GM12874 (cell line): Measurements from ENCODE around the gene TEX22.

Experiments
- TF ChIP-seq, protein P1 (sequence below): IDR thresholded peaks from 2 replicates; pipeline ENCODE4 v1.5.1; 2011; ENCODE audit warnings: low read depth, mild to moderate bottlenecking, control low read depth, low read length, moderate library complexity; ENCODE audit not compliant: insufficient read depth

TEX22 gene, protein sequence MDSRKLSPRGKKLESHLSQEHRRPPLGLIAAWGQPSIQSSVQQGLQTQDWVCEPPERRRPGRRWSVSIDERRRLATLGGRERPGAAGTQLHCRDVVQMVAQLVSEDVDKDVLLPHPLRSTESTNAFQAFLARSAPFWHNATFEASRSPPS

DNA sequence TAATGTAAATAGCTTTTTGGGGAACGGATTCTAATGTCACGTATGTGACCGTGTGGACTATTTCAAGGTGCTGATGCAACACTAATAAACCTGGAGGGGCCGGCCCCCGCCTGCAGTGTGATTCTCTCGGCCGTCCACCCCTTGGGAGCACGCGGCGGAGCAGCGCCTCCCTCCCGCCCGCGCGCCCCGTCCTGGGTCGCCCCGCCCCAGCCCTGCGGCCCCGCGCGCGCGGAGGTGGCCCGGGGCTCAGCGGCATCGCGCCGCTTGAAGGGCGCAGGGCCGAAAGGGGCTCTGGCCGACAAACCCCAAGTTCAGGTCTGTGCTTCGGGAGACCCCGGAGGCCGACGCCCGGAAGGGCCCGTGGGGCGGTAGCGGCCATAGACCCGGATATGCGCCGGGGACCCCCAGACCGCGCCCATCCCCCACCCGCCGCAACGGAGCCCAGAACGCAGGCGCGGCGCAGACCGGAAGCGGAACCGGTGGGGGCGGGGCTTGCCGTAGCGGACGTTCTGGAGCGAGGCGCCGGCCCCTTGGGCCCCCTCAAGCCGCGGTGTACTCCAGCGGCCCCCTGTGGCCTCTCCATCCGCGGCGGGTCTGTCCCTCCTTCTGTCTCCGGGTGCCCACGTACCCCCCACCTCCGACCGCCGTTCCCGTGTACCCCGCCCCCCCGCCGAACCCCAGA, at the start of gene TEX22:
TEX22 (plus strand) TSS at position 495 of the 682 bp plus-strand sequence. CDS start 803 bp downstream, outside the sequence.
- TF ChIP-seq, protein P1, sequence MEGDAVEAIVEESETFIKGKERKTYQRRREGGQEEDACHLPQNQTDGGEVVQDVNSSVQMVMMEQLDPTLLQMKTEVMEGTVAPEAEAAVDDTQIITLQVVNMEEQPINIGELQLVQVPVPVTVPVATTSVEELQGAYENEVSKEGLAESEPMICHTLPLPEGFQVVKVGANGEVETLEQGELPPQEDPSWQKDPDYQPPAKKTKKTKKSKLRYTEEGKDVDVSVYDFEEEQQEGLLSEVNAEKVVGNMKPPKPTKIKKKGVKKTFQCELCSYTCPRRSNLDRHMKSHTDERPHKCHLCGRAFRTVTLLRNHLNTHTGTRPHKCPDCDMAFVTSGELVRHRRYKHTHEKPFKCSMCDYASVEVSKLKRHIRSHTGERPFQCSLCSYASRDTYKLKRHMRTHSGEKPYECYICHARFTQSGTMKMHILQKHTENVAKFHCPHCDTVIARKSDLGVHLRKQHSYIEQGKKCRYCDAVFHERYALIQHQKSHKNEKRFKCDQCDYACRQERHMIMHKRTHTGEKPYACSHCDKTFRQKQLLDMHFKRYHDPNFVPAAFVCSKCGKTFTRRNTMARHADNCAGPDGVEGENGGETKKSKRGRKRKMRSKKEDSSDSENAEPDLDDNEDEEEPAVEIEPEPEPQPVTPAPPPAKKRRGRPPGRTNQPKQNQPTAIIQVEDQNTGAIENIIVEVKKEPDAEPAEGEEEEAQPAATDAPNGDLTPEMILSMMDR: 0 out of 2 replicates have a peak, but pooled peaks have one; percentile 26

DNA sequence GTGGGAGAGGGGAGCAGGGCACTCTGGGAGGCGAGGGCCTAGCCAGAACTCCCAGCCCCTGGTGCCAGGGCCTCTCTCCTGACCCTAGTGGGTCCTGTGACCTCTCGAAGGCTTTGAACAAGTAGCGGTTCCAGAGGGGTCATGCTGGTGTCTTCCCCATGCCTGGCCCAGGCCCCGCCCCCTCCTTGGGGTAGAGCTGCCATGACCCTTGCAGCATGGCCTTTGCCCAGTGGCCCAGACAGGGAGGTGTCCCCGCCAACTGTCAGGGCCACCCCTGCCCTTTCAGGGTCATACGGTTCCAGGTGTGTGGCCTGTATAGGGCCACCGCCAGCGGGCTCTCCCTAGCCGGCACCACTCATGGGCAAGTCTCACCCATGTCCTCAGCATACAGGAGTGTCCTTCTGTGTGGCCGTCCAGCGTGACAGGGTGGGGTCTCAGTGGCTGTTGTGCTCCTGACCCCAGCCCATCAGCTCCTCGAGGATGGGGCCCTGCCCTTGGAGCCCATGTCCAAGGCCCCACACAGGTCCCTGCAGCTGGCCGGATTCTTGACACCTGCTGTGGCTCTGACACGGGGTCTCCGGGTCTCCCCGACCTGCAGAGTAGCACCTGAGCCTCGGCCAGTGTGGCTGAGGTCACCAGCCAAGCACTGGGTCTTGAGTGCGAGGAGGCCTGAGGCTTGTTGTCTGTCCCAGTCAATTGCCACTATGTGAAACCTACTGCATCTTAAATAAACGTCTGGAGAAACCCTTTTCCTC, 49.2 kb upstream of the TEX22 start:
- TF ChIP-seq, protein P1: no peak

DNA sequence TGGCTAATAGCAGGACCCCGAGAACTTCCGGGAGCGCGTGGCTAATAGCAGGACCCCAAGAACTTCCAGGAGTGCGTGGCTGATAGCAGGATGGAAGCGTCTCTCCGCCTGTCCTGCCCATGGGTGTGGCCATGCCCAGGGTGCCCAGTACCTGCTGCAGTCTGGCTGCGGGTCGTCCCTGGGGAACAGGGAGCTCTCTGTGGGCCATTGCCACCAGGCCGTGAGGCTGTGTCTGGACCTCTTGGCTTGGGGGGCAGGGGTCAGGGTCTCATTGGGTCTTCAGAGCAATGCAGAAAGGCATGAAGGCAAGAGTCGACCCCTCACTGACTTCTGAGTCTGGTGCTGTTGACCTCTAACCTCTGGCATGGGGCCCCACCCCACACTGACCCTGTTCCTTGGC, 48.3 kb upstream of the TEX22 start:
- TF ChIP-seq, protein P1: no peak

DNA sequence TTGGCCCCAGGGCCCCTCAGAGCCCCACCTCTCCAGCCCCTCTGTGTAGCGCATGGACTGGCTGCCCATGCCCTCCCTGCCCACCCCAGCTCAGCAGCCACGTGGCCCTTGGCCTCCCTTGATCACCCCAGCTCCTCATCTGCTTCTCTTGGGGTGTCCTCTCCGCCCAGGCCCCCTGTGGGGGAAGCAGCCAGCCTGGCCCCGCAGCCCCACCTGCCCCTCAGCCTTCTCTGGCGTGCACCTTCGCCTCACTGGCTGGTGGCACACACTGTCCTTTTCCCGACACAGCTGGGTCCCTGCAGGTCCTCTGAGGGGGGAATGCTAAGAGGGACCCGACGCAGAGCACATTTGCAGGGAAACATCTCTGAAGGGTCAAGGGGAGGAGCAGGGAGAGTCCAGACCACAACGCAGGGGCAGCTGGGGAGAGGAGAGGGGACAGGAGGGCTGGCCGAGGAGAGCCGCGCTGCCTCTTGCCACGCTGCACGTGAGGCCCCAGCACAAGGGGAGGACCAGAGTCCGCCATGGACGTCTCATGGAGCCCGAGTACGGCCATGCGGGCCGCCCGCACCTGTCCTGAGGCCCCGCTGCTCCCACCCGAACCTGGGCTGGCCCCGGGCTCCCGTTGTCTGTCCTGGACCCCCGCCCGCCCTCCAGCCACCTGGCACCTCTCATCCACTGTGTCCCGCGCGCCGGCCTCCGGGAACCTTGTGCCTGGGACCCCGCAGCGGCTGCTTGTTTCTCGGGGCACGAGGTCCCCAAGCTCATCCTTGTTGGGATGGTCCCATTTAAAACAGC, 47.7 kb upstream of the TEX22 start:
- TF ChIP-seq, protein P1: no peak

DNA sequence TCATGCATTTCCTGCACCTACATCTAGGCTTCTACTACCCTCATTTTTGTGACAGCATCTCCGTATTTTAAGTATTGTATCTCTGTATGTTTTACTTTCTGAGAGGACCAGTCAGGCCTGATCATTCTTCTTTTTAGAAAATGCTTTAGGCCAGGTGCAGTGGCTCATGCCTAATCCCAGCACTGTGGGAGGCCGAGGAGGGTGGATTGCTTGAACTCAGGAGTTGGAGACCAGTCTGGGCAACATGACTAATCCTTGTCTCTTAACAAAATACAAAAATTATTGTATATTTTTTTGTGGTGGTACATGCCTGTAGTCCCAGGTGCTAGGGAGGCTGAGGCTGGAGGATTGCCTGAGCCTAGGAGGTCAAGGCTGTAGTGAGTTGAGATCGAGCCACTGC, 46.9 kb upstream of the TEX22 start:
- TF ChIP-seq, protein P1: no peak

DNA sequence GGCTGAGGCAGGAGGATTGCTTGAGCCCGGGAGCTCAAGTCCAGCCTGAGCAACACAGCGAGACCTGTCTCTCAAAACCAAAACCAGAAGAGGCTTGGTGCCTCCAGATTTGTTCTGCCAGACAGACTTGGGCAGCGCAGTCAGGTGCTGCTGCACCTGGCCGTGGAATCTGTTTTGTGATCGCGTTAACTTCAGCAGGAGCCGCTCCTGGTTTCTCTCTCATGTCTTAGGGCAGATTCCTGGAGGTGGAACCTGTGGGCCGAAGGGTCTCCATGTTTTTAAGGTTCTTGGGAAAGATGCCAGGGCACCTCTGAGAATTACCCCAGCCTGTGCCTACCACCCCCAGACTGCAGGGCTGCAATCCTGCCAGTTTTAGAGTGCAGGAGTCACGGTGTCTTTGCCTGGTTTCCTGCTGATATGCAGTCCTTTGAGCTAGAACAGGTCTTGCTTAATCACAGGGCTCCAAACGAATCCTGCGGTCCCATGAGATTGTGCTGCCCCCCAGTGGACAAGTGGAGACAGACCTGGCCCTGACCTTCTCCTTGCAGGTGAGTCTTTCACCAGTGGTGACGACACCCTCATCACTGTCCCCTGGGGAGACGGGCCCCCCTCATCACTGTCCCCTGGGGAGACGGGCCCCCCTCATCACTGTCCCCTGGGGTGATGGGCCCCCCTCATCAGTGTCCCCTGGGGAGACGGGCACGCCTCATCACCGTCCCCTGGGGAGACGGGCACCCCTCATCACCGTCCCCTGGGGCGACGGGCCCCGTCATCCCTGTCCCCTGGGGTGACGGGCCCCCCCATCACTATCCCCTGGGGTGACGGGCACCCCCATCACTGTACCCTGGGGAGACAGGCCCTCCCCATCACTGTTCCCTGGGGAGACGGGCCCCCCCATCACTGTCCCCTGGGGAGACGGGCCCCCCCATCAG, 46.2 kb upstream of the TEX22 start:
- TF ChIP-seq, protein P1: peak; percentile 85
